GM12872 (cell line): ENCODE results near the gene SIN3B.

Experiments used
- TF ChIP-seq, protein P1 (sequence below): IDR thresholded peaks from 3 replicates; pipeline ENCODE4 v1.5.1; 2011; ENCODE audit warnings: low read depth, mild to moderate bottlenecking, low read length, moderate library complexity; ENCODE audit not compliant: insufficient read depth

The SIN3B gene

DNA sequence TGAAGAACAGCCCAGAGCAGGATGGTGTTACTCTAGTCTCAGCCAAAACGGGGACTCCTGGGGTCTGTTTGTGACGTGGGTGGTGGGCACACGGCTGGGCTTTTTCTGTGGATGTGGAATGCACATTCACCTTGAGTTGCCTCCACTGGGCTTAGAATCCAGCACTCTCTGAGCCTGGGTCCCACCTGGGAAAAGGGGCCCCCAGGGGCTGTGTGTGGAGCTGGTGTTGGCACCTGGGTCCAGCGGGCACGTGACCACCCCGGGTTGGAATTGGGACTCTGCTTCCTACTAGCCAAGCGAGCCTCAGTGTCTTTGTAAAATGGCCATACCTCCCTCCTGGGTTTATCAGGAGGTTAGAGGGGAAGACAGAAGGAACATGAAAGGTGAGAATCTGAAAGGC, 30.4 kb downstream of the SIN3B start:
- TF ChIP-seq, protein P1, sequence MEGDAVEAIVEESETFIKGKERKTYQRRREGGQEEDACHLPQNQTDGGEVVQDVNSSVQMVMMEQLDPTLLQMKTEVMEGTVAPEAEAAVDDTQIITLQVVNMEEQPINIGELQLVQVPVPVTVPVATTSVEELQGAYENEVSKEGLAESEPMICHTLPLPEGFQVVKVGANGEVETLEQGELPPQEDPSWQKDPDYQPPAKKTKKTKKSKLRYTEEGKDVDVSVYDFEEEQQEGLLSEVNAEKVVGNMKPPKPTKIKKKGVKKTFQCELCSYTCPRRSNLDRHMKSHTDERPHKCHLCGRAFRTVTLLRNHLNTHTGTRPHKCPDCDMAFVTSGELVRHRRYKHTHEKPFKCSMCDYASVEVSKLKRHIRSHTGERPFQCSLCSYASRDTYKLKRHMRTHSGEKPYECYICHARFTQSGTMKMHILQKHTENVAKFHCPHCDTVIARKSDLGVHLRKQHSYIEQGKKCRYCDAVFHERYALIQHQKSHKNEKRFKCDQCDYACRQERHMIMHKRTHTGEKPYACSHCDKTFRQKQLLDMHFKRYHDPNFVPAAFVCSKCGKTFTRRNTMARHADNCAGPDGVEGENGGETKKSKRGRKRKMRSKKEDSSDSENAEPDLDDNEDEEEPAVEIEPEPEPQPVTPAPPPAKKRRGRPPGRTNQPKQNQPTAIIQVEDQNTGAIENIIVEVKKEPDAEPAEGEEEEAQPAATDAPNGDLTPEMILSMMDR: no peak

DNA sequence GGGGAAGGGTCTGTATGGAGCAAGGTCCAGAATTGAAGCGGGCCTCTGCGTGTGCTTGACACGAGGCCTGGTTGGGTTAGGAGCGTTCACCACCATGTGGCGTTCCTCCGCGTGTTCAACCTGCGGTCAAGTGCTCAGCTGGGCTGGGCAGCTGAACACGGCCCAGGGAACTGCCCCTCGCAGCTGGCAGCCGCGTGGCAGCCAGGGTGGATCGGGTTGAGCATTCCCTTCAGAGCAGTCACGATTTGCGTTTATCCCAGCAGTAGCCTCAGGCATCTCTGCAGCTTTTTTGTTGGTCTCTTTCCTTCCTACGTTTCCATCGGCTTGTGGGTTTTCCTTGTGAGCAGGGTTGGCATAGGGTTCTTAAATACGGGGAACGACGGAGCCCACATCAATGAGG, 30.9 kb downstream of the SIN3B start:
- TF ChIP-seq, protein P1: no peak

DNA sequence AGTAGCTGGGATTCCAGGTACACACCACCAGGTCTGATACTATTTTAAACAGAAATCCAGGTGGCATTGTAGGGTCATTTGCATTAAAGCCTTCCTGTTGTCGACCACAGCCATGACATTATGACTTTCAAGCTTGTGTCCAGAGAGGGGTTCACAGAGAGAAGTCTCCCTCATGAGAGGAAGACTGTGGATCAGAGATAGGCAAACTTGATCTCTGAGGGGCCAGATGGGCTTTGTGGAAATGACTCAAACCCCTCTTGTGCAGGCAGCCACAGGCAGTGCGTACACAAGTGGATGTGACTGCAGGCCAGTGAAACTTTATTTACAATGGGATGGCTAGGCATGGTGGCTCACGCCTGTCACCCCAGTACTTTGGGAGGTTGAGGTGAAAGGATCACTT, 31.8 kb downstream of the SIN3B start:
- TF ChIP-seq, protein P1: no peak

DNA sequence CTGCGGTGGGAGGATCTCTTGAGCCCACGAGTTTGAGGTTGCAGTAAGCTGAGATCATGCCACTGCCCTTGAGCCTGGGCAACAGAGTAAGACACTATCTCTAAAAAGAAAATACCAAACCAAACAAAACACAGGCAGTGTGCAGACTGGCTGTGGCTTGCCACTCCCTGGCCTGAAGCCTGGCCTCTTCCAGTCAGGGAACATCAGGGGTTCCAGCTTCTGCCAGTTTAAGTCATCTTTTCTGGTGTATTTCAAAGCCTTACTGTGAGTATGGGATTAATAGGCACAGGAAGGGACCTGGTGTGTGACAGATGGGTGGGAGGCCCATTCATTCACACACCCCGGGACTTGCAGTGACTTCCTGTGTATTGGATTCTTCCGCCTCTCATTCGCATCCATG, 32.6 kb downstream of the SIN3B start:
- TF ChIP-seq, protein P1: no peak

DNA sequence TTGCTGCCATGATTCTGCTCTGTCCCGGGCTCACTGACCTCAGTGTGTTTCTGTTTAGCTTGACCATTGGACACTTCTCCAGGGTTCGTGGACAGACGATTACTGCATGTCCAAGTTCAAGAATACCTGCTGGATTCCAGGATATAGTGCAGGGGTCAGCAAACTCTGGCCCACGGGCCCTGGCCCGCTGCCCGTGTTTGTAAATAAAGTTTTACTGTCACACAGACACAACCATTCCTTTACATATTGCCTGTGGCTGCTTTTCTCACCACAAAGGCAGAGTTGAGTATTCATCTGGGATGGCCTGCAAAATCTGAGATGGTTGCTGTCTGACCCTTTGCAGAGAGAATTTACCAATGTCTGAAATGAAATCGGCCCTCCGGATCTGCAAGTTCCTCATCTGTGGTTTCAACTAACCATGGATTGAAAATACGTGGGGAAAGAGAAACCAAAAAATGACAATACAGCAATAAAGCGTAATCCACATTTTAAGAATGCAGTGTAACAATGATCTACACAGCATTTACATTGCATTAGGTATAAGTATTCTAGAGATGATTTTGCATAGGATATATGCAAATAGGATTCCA, 33.7 kb downstream of the SIN3B start:
- TF ChIP-seq, protein P1: no peak

DNA sequence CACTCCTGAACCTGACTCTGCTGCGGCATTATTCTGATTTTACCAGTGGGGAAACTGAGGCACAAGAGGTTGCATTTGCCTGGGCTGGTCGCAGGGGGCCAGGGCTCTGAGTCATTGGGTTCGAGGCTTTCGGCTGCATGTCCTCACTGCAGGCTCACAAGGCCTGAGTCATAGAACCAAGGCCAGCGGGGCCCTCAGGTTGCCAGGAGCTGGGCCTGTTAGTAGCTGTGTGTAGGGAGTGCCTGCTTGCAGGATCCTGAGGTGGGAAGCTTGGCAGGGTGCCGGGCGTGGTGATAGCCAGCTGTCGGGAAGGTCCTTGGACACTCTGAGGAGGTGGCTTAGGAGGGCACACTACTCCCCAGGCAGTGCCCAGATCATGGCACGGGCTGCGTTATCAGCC, 38.0 kb downstream of the SIN3B start:
- TF ChIP-seq, protein P1: no peak

DNA sequence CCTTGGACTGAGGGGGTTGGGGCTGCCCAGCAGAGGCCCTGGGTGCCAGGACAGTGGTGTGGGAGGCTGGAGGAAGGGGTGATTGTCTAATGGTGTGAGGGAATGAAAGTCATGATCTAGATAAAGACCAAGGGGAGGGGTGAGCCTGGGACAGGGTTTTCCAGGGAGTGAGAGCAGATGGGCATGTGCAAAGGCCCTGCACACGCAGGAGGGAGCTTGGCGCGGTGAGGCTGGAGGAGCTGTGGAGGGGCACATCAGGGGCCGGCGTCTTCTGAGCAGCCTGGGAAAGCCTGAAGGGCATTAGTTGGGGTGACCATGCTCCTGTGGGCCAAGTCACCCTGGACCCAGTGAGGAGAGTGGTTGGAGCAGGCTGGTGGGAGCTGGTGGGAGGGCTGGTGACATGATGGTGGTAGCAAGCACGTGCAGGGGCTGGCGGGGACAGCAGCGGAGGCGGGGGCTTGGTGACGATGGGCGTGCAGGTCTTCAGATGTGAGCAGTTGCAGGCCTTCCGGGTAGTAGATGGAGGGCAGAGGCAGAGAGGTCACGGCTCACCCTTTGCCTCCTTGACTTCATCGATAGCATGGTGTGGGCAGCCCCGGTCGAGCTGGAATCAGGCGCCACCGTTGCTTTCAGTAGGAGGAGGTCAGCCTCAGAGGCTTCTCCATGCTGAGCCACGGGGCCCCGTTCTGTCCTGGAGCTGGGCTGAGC, 39.4 kb downstream of the SIN3B start:
- TF ChIP-seq, protein P1: no peak
